ENCODE measurements around the gene PRPF31.

GRCh38 chr19:54151362-54152035, 35.9 kb downstream of the PRPF31 start:
- TF ChIP-seq, protein P1, sequence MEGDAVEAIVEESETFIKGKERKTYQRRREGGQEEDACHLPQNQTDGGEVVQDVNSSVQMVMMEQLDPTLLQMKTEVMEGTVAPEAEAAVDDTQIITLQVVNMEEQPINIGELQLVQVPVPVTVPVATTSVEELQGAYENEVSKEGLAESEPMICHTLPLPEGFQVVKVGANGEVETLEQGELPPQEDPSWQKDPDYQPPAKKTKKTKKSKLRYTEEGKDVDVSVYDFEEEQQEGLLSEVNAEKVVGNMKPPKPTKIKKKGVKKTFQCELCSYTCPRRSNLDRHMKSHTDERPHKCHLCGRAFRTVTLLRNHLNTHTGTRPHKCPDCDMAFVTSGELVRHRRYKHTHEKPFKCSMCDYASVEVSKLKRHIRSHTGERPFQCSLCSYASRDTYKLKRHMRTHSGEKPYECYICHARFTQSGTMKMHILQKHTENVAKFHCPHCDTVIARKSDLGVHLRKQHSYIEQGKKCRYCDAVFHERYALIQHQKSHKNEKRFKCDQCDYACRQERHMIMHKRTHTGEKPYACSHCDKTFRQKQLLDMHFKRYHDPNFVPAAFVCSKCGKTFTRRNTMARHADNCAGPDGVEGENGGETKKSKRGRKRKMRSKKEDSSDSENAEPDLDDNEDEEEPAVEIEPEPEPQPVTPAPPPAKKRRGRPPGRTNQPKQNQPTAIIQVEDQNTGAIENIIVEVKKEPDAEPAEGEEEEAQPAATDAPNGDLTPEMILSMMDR (IDR thresholded peaks at IDR 0.05) = no peak
- no peak for TF ChIP-seq POLR2A (IDR thresholded peaks at IDR 0.05)

All from thyroid gland (tissue), 4 donors.